GM12878 (cell line): Measurements from ENCODE around the gene CBLB. TPM values are rescaled to one million over a fixed set of nuclear protein-coding genes. Genes with fewer than 3 reads are reported as not detected.
"Not testable (repeated sequence)": the region's sequence is repeated elsewhere in the genome, so short reads cannot be mapped to it uniquely, and the experiment has no call there.

Experiments used
- ATAC-seq: fragments of 200-7000 bp; cut with Tn5 transposase; 3 replicates; pipeline ENCODE4 v1.9.1; 2020; ENCODE audit warnings: mild to moderate bottlenecking, moderate library complexity
- BruUV-seq: library from RNA; stranded (reverse); fragments of 400-500 nt; replicated peaks from 2 replicates; lab custom pipeline; 2021; lab: Mats Ljungman, UMichigan
- CTCF ChIA-PET: fragments of 300-600 bp; sonication (Branson Sonifier 250); formaldehyde crosslinking; extraction: SDS; loops from one replicate; lab custom pipeline; 2021; ENCODE audit warnings: inconsistent platforms; lab: Yijun Ruan, JAX
- POLR2A ChIA-PET: fragments of 350-600 bp; formaldehyde crosslinking; extraction: SDS; loops from one replicate; lab custom pipeline; 2021; ENCODE audit warnings: inconsistent platforms; lab: Charles Lee
- RAD21 ChIA-PET: fragments of 300-600 bp; sonication (Branson Sonifier 250); formaldehyde crosslinking; loops from one replicate; lab custom pipeline; 2023; ENCODE audit warnings: antibody characterized with exemption; ENCODE audit not compliant: unreplicated experiment; lab: Charles Lee
- SMC1A ChIA-PET: fragments of 300-600 bp; sonication (Branson Sonifier 250); formaldehyde crosslinking; loops from one replicate; lab custom pipeline; 2023; ENCODE audit not compliant: unreplicated experiment, uncharacterized antibody; lab: Charles Lee
- DNase-seq: peaks from one replicate; pipeline ENCODE4 v3.0.0-alpha.2; 2011; ENCODE audit warnings: low read depth, low spot score
- FAIRE-seq: peaks from 3 replicates; lab custom pipeline; 2011; peaks lifted over from hg19 to GRCh38; lab: Jason Lieb, UNC
- H2AFZ ChIP-seq: 2 replicates; pipeline ENCODE4 v1.6.0; 2011; ENCODE audit warnings: low read depth, low read length, control low read depth; ENCODE audit not compliant: control insufficient read depth
- H3K27ac ChIP-seq: 2 replicates; pipeline ENCODE4 v1.5.1; 2011; ENCODE audit warnings: control low read depth; ENCODE audit not compliant: control insufficient read depth, insufficient read depth
- H3K27me3 ChIP-seq, 2 experiments: replicated peaks in 1 of 2; 2 replicates each; pipeline versions ENCODE4 v1.6.0 to v1.6.1; 2011; ENCODE audit warnings: low read length in 1 of 2; ENCODE audit not compliant: control insufficient read depth in 2 of 2, insufficient read depth in 2 of 2
- H3K36me3 ChIP-seq, 2 experiments: 2 replicates each; pipeline ENCODE4 v1.5.1; 2011; ENCODE audit warnings: low read length in 1 of 2; ENCODE audit not compliant: control insufficient read depth in 2 of 2, insufficient read depth in 2 of 2
- H3K4me1 ChIP-seq: 2 replicates; pipeline ENCODE4 v1.6.1; 2011; ENCODE audit warnings: mild to moderate bottlenecking, low read length, moderate library complexity, mixed read lengths; ENCODE audit not compliant: control insufficient read depth, insufficient read depth
- H3K4me2 ChIP-seq: 2 replicates; pipeline ENCODE4 v1.6.0; 2011; ENCODE audit warnings: control low read depth; ENCODE audit not compliant: control insufficient read depth, insufficient read depth
- H3K4me3 ChIP-seq: fragments of 200-600 bp; sonication (generic); 2 replicates; pipeline ENCODE4 v1.5.1; 2016
- H3K79me2 ChIP-seq: 2 replicates; pipeline ENCODE4 v1.6.0; 2011; ENCODE audit warnings: low read length; ENCODE audit not compliant: control insufficient read depth, insufficient read depth
- H3K9ac ChIP-seq: 2 replicates; pipeline ENCODE4 v1.8.0; 2011; ENCODE audit warnings: low read length, control low read depth, mixed read lengths; ENCODE audit not compliant: control insufficient read depth, insufficient read depth
- H3K9me3 ChIP-seq: replicated peaks from 3 replicates; pipeline ENCODE4 v1.5.1; 2011; ENCODE audit warnings: mild to moderate bottlenecking, low read length; ENCODE audit not compliant: control insufficient read depth, insufficient read depth
- H4K20me1 ChIP-seq: 2 replicates; pipeline ENCODE4 v1.6.0; 2011; ENCODE audit not compliant: control insufficient read depth, insufficient read depth
- CEBPZ ChIP-seq: fragments of 150-350 bp; IDR thresholded peaks from 2 replicates; pipeline ENCODE4 v1.6.1; 2016; ENCODE audit warnings: low read depth, low read length
- EP300 ChIP-seq, 2 experiments: fragments of 150-350 bp in 1 of 2; IDR thresholded peaks; 2 replicates each; pipeline ENCODE4 v1.6.1; 2011 to 2012; ENCODE audit warnings: low read depth in 2 of 2, low read length in 2 of 2, borderline replicate concordance in 1 of 2, improper control_type of control experiment in 1 of 2, inconsistent platforms in 1 of 2; ENCODE audit not compliant: control insufficient read depth in 1 of 2
- HDAC6 ChIP-seq: fragments of 200-600 bp; sonication (generic); IDR thresholded peaks from one replicate; pipeline ENCODE4 v1.8.0; 2017; ENCODE audit warnings: antibody characterized with exemption; ENCODE audit not compliant: unreplicated experiment
- KDM1A ChIP-seq: fragments of 200-600 bp; sonication (generic); IDR thresholded peaks from 2 replicates; pipeline ENCODE4 v1.6.1; 2016; ENCODE audit warnings: borderline replicate concordance
- MTA3 ChIP-seq: IDR thresholded peaks from 2 replicates; pipeline ENCODE4 v1.6.1; 2012; ENCODE audit warnings: low read length, inconsistent platforms, borderline replicate concordance
- WGBS: methylation state at CpG from one replicate; pipeline ENCODE4 v1.1.6; 2016; ENCODE audit warnings: low lambda C conversion rate; ENCODE audit not compliant: insufficient replicate concordance, insufficient coverage; ENCODE audit errors: missing lambda C conversion rate; 5-methylcytosine and 5-hydroxymethylcytosine counted together
- in situ Hi-C: fragments of 300-500 bp; cut with MboI; formaldehyde crosslinking; loops from 9 replicates; pipeline ENCODE4 v1.14.3; 2018; ENCODE audit warnings: mixed read lengths
- intact Hi-C: fragments of 100-400 bp; cut with micrococcal nuclease; formaldehyde crosslinking; loops from one replicate; pipeline ENCODE4 v1.14.2; 2022; ENCODE audit not compliant: unreplicated experiment
- polyA plus RNA-seq, 11 experiments: library from polyadenylated mRNA; depleted of rRNA in 4 of 11; unstranded in 6 of 11; stranded (reverse) in 5 of 11; fragments of >200 nt; fragmentation: Nextera tagmentation in 4 of 11; fragmentation: Illumina TruSeq in 1 of 11; extraction: Ambion mirVana in 4 of 11; extraction: Trizol in 1 of 11; gene quantifications; 1 replicate in 1 of 11; 2 replicates in 10 of 11; pipeline versions ENCODE4 v1.2.1 to v1.2.3, GENCODE V29; 2011 to 2016; ENCODE audit warnings: inconsistent platforms in 2 of 11, missing spikeins in 2 of 11, low read depth in 1 of 11
- total RNA-seq, 4 experiments: library from RNA; depleted of rRNA in 3 of 4; stranded (reverse); fragments of >200 nt in 3 of 4; fragmentation: Illumina TruSeq in 1 of 4; extraction: Trizol in 1 of 4; gene quantifications; 2 replicates each; pipeline versions ENCODE4 v1.2.1 to v1.2.3, GENCODE V29; 2013 to 2021
- TF ChIP-seq, protein P1 (sequence below): fragments of 450-650 bp; IDR thresholded peaks from 2 replicates; pipeline ENCODE4 v1.6.1; 2017; ENCODE audit warnings: mild to moderate bottlenecking

CBLB gene
- total and polyA plus RNA-seq, 10 of the 15 experiments (the other 5 are each of a cell fraction or from before 2014, with no cell fraction given) = 17.2 to 107 (median 41.9) TPM

- intact Hi-C loops = loop anchor here (10.0 kb wide), 1 partner anchor 138 kb away; the partner anchor contains the start of gene CBLB
- ChIA-PET SMC1A (interaction anchor here (1.0 to 1.3 kb wide), 3 partner anchors 10 to 28 kb away, joined by 3 to 4 read pairs (median 3); no protein-coding TSS in a partner anchor), RAD21 (interaction anchor here (1.4 kb wide), 1 partner anchor 110 kb away, joined by 3 read pairs; no protein-coding TSS in a partner anchor)
- H2AFZ ChIP-seq, H3K79me2 ChIP-seq, H3K4me3 ChIP-seq, H3K9ac ChIP-seq, DNase-seq, ATAC-seq, H4K20me1 ChIP-seq, H3K27ac ChIP-seq, in situ Hi-C loops, H3K27me3 ChIP-seq, H3K4me1 ChIP-seq, CTCF ChIA-PET, FAIRE-seq, H3K4me2 ChIP-seq, H3K9me3 ChIP-seq, BruUV-seq, POLR2A ChIA-PET: not testable (repeated sequence)
- 97% methylated on average over 3 of the region's 3 CpGs for WGBS
- peaks cover 0 to 13% of the 10 kb centered on the region in 2 experiments; a peak in 1 of 4 replicates for H3K36me3 ChIP-seq
- TF ChIP-seq, protein P1, sequence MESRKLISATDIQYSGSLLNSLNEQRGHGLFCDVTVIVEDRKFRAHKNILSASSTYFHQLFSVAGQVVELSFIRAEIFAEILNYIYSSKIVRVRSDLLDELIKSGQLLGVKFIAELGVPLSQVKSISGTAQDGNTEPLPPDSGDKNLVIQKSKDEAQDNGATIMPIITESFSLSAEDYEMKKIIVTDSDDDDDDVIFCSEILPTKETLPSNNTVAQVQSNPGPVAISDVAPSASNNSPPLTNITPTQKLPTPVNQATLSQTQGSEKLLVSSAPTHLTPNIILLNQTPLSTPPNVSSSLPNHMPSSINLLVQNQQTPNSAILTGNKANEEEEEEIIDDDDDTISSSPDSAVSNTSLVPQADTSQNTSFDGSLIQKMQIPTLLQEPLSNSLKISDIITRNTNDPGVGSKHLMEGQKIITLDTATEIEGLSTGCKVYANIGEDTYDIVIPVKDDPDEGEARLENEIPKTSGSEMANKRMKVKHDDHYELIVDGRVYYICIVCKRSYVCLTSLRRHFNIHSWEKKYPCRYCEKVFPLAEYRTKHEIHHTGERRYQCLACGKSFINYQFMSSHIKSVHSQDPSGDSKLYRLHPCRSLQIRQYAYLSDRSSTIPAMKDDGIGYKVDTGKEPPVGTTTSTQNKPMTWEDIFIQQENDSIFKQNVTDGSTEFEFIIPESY = peak; percentile 70; the same call in 1 of the 2 replicates
Measured at GRCh38 chr3:105727036-105727435, 141.8 kb downstream of the CBLB start.

DNA sequence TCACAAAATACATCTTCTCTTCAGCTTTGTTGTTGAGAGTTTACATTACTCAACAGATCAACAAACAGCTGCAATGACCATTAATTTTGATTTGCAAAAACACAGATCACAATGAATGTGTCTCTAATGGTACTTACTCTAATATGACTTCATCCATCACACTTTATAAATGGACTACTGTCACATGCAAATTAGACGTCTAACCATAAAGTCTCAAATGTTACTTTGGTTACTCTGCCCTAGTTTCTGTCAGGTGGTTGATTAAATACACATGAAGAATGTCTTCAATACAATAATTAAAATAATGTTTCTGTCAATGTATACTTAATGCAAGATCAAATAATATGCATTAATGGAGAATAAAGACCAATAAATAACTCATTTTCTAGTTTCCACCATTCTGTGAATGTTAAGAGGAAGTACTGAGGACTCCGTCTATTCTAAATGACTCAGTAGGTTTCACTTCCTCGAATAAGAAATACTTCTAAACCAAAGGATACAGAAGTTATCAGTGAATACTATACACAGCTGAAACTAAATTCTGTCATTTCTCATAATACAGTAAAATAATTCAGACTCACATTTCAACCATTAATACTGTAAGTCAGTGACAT is 145.8 kb downstream of the CBLB start:
- peaks cover 0 to 12% of the 10 kb centered on the region in 2 experiments; a peak in 2 of 4 replicates for H3K36me3 ChIP-seq
- ChIA-PET POLR2A (no interaction called here), SMC1A (interaction anchor here (0.9 to 2.5 kb wide), 7 partner anchors 36 to 610 kb away, joined by 3 to 5 read pairs (median 3); no protein-coding TSS in a partner anchor), CTCF (interaction anchor here (0.9 kb wide), 1 partner anchor 886 kb away, joined by 3 read pairs; no protein-coding TSS in a partner anchor), RAD21 (interaction anchor here (1.3 to 1.7 kb wide), 5 partner anchors 24 to 114 kb away, joined by 3 to 6 read pairs (median 4); no protein-coding TSS in a partner anchor)
- H3K9me3 ChIP-seq = peaks cover 1% of the 10 kb centered on the region; the same call in 2 of the 3 replicates
- H3K4me3 ChIP-seq = no peak overlapping the region
- no peak overlapping the region for H3K27ac ChIP-seq
- 18% methylated on average over 3 of the region's 3 CpGs for WGBS
- DNase-seq (peak; percentile 36), ATAC-seq (peak; percentile 98), FAIRE-seq (peak; percentile 31)
- H3K79me2 ChIP-seq = no peaks in the 10 kb centered on the region
- H3K4me2 ChIP-seq = no peak overlapping the region
- H2AFZ ChIP-seq = no peak overlapping the region
- H3K4me1 ChIP-seq = peaks cover 7% of the 10 kb centered on the region; the same call in 1 of the 2 replicates
- intact Hi-C loops (loop anchor here (2.0 to 10.0 kb wide), 2 partner anchors 112 to 142 kb away; partner anchors contain the start of gene CBLB), in situ Hi-C loops (no loop called here)
- H3K9ac ChIP-seq = no peak overlapping the region
- no peaks in the 10 kb centered on the region for H3K27me3 ChIP-seq
- H4K20me1 ChIP-seq = no peaks in the 10 kb centered on the region
- BruUV-seq = no TSS peak
- TF ChIP-seq CEBPZ (no peak), MTA3 (peak; percentile 92), KDM1A (no peak), EP300 (IDR thresholded peaks at IDR 0.05; ENCODE audit: borderline replicate concordance in 1 of 2, control insufficient read depth in 1 of 2, low read depth in 2 of 2, low read length in 2 of 2) (peak; percentile 92 to 98), HDAC6 (no peak)
